ENCODE measurements around the gene HOXB8. TPM values are rescaled to one million over a fixed set of nuclear protein-coding genes. Genes with fewer than 3 reads are reported as not detected.

Gene HOXB8
- total and polyA plus RNA-seq, 2 donors (not counting 3 experiments of a cell fraction or from before 2014, with no cell fraction given): 1.7 to 2.4 TPM

GRCh38 chr17:48587276-48588073 is 27.6 kb downstream of the HOXB8 start:
- intact Hi-C loops (cut with micrococcal nuclease) (no loop called here), dilution Hi-C loops (cut with MboI; ENCODE audit: extremely low pct_ligation_motif_present, low sequenced_read_pairs) (no loop called here)
- no peaks in the 10 kb centered on the region for H3K9me1 ChIP-seq (replicated peaks; ENCODE audit: control insufficient read depth, extremely low read depth, insufficient read depth, low read length)
- H3K79me2 ChIP-seq (ENCODE audit: control insufficient read depth, insufficient read depth, low read length): peaks cover 40% of the 10 kb centered on the region
- H3K4me1 ChIP-seq (ENCODE audit: control insufficient read depth, extremely low read depth, insufficient read depth, low read length): peaks cover 47% of the 10 kb centered on the region
- CTCF ChIA-PET: interaction anchor here (0.9 to 2.3 kb wide), 15 partner anchors 10 to 372 kb away, joined by 3 to 22 read pairs (median 4); partner anchors contain the start of gene HOXB8
- BruUV-seq (replicated peaks): TSS peak; percentile 21
- H3K4me3 ChIP-seq (replicated peaks in 1 of 3; ENCODE audit: insufficient read depth in 1 of 3, low read depth in 1 of 3, low read length in 3 of 3): no peak overlapping the region
- no peaks in the 10 kb centered on the region for H4K20me1 ChIP-seq (replicated peaks; ENCODE audit: control insufficient read depth, extremely low read depth, insufficient read depth, low read length)
- H3K9ac ChIP-seq (replicated peaks; ENCODE audit: extremely low read depth, insufficient read depth, low read length): peak overlapping the region; percentile 1
- peaks cover 0 to 8% of the 10 kb centered on the region in 2 experiments for H3K36me3 ChIP-seq (ENCODE audit: control insufficient read depth in 2 of 2, extremely low read depth in 1 of 2, insufficient read depth in 2 of 2, low read length in 2 of 2)
- no peaks in the 10 kb centered on the region for H3K27me3 ChIP-seq (ENCODE audit: control insufficient read depth in 2 of 2, insufficient read depth in 2 of 2, low read length in 2 of 2)
- H2AFZ ChIP-seq (ENCODE audit: low read depth, low read length): no peak overlapping the region
- H3K27ac ChIP-seq (ENCODE audit: insufficient read depth, low read depth, low read length): peak overlapping the region; percentile 22
- POLR2A ChIA-PET: no interaction called here
- H3K4me2 ChIP-seq (ENCODE audit: insufficient read depth, low read length): peak overlapping the region; percentile 37
- no peak for TF ChIP-seq FOS (IDR thresholded peaks at IDR 0.05; ENCODE audit: borderline replicate concordance, insufficient read depth, low read length)
- no peak for TF ChIP-seq JUN (IDR thresholded peaks at IDR 0.05; ENCODE audit: borderline replicate concordance, insufficient read depth, insufficient read length, low read depth)
- no peak for TF ChIP-seq GATA2 (IDR thresholded peaks at IDR 0.05; ENCODE audit: insufficient read depth, insufficient read length, low read depth, low read length)
- TF ChIP-seq POLR2AphosphoS5 (IDR thresholded peaks at IDR 0.05; ENCODE audit: insufficient read depth, low read depth, low read length): peak; percentile 49
- H3K9me3 ChIP-seq (replicated peaks; ENCODE audit: control insufficient read depth, insufficient read depth, low read length): no peaks in the 10 kb centered on the region
- FAIRE-seq (peak; percentile 93), DNase-seq (ENCODE audit: low read depth, low spot score) (peak; percentile 65)
